ENCODE data around the gene ST8SIA2.

Gene ST8SIA2

GRCh38 chr15:92499731-92500530, 106.2 kb downstream of the ST8SIA2 start:
- no peak for DNase-seq

- no peak for DNase-seq
Measured at GRCh38 chr15:92502336-92502735, 108.7 kb downstream of the ST8SIA2 start.

- DNase-seq, result no peak
Measured at GRCh38 chr15:92502930-92503857, 109.5 kb downstream of the ST8SIA2 start.

GRCh38 chr15:92503889-92504288, 110.2 kb downstream of the ST8SIA2 start:
- no peak for DNase-seq

GRCh38 chr15:92505611-92506010, 111.9 kb downstream of the ST8SIA2 start:
- DNase-seq, result no peak

GRCh38 chr15:92506506-92506905, 112.8 kb downstream of the ST8SIA2 start:
- no peak for DNase-seq

GRCh38 chr15:92510163-92510882, 116.6 kb downstream of the ST8SIA2 start:
- DNase-seq, result no peak
